Measurements from ENCODE around the gene GBE1. TPM values are rescaled to one million over a fixed set of nuclear protein-coding genes. Genes with fewer than 3 reads are reported as not detected.

GBE1 gene
- total and polyA plus RNA-seq, 9 of the 15 experiments (the other 6 are each of a cell fraction or from before 2014, with no cell fraction given), result 7.9 to 25.6 (median 13.1) TPM

GRCh38 chr3:81684751-81685395 lies 76.6 kb downstream of the GBE1 start:
- peak overlapping the region; percentile 10; the same call in 1 of the 2 replicates for H3K4me2 ChIP-seq (ENCODE audit: insufficient read depth, low read length)
- H3K36me3 ChIP-seq (ENCODE audit: control insufficient read depth, insufficient read depth, low read length), result no peaks in the 10 kb centered on the region
- no peaks in the 10 kb centered on the region for H3K27me3 ChIP-seq (ENCODE audit: control insufficient read depth in 2 of 2, insufficient read depth in 2 of 2, low read length in 2 of 2)
- H3K79me2 ChIP-seq (ENCODE audit: control insufficient read depth, insufficient read depth, low read length), result no peaks in the 10 kb centered on the region; the same call in 2 of the 3 replicates
- BruUV-seq (replicated peaks), result no TSS peak
- no peak overlapping the region for H3K9ac ChIP-seq (ENCODE audit: insufficient read depth in 1 of 2, low read depth in 2 of 2, low read length in 2 of 2)
- DNase-seq (ENCODE audit: extremely low read depth in 1 of 4, low spot score in 3 of 4) (peak; percentile 7 to 58 (median 30)), FAIRE-seq (peak; percentile 86), ATAC-seq (peak; percentile 93)
- CTCF ChIA-PET (ENCODE audit: low intra/inter-chr PET ratio), result no interaction called here
- POLR2A ChIA-PET, result interaction anchor here (0.9 to 2.5 kb wide), 2 partner anchors 12 to 32 kb away, joined by 3 to 7 read pairs; no protein-coding TSS in a partner anchor
- H3K4me3 ChIP-seq, result no peak overlapping the region
- H3K27ac ChIP-seq (ENCODE audit: extremely low read depth, low read depth, low read length), result peak overlapping the region; percentile 69
- in situ Hi-C loops (cut with MboI) (no loop called here), intact Hi-C loops (cut with micrococcal nuclease) (no loop called here)
- H3K9me1 ChIP-seq (ENCODE audit: control insufficient read depth, insufficient read depth, low read length), result no peaks in the 10 kb centered on the region
- H2AFZ ChIP-seq (ENCODE audit: low read depth, low read length), result 0 out of 2 replicates have a peak overlapping the region, but pooled peaks have one; percentile 30
- WGBS (ENCODE audit: insufficient coverage, low coverage, missing lambda C conversion rate), result 17% methylated on average over 3 of the region's 4 CpGs
- H3K9me3 ChIP-seq (replicated peaks; ENCODE audit: control insufficient read depth, insufficient read depth, low read depth, low read length), result no peaks in the 10 kb centered on the region
- peaks cover 0 to 10% of the 10 kb centered on the region in 2 experiments; a peak in 2 of 5 replicates for H3K4me1 ChIP-seq (replicated peaks in 1 of 2; ENCODE audit: control insufficient read depth in 2 of 2, insufficient read depth in 2 of 2, low read length in 2 of 2)
- H4K20me1 ChIP-seq (replicated peaks; ENCODE audit: control insufficient read depth, insufficient read depth, low read length), result no peaks in the 10 kb centered on the region
- TF ChIP-seq RFX1 (IDR thresholded peaks at IDR 0.05) (no peak), CBFA2T2 (conservative IDR thresholded peaks at IDR 0.05) (no peak), NCOR1 (IDR thresholded peaks at IDR 0.05) (peak; percentile 21; the same call in 1 of the 2 replicates), JUND (IDR thresholded peaks at IDR 0.05; ENCODE audit: borderline replicate concordance, low read depth, low read length) (peak; percentile 69; the same call in 1 of the 2 replicates), JUND (tag; IDR thresholded peaks at IDR 0.05; ENCODE audit: borderline replicate concordance, low read depth, low read length) (peak; percentile 58; the same call in 1 of the 3 replicates), ELF2 (CRISPR knock-in tag; IDR thresholded peaks at IDR 0.05) (no peak), HNRNPH1 (optimal IDR thresholded peaks at IDR 0.05; ENCODE audit: low read depth, low read length) (no peak), CBX1 (IDR thresholded peaks at IDR 0.05; ENCODE audit: low read depth) (no peak), AFF4 (CRISPR knock-in tag; IDR thresholded peaks at IDR 0.05) (no peak), SMARCA4 (IDR thresholded peaks at IDR 0.05) (peak; percentile 28; the same call in 1 of the 2 replicates), DMBX1 (CRISPR knock-in tag; IDR thresholded peaks at IDR 0.05; ENCODE audit: borderline replicate concordance) (no peak), POLR2H (tag; IDR thresholded peaks at IDR 0.05; ENCODE audit: low read depth) (no peak), C11orf30 (IDR thresholded peaks at IDR 0.05; ENCODE audit: low read depth) (peak; percentile 63), NFE2 (IDR thresholded peaks at IDR 0.05; ENCODE audit: low read depth) (peak; percentile 80), NR2F6 (CRISPR knock-in tag; IDR thresholded peaks at IDR 0.05) (no peak), ARID2 (IDR thresholded peaks at IDR 0.05) (no peak), YBX1 (IDR thresholded peaks at IDR 0.05) (no peak), TCF7L2 (IDR thresholded peaks at IDR 0.05; ENCODE audit: low read depth, low read length) (no peak), NCOA2 (IDR thresholded peaks at IDR 0.05; ENCODE audit: partially characterized antibody in 2 of 2) (no peak), PTTG1 (tag; IDR thresholded peaks at IDR 0.05; ENCODE audit: low read depth) (no peak)
